Spleen (tissue), 11 donors: ENCODE data around the gene PTEN. TPM values are rescaled to one million over a fixed set of nuclear protein-coding genes. Genes with fewer than 3 reads are reported as not detected.
"Not testable (repeated sequence)": the region's sequence is repeated elsewhere in the genome, so short reads cannot be mapped to it uniquely, and the experiment has no call there.

ENCODE experiments used
- DNase-seq: peaks from one replicate; pipeline ENCODE4 v3.0.0-alpha.2; 2020
- H3K27ac ChIP-seq, 8 donors: fragments of 200-600 bp; sonication (generic) in 7 of 8; 1 replicate in 4 of 8; 2 replicates in 4 of 8; pipeline versions ENCODE4 v1.5.0 to v1.8.0; 2016 to 2021; ENCODE audit warnings: inconsistent platforms in 4 of 8, mild to moderate bottlenecking in 4 of 8, moderate library complexity in 1 of 8
- H3K27me3 ChIP-seq, 7 donors: fragments of 200-600 bp; sonication (generic) in 6 of 7; replicated peaks in 1 of 7; 1 replicate in 4 of 7; 2 replicates in 3 of 7; pipeline versions ENCODE4 v1.5.0 to v1.8.0; 2016 to 2021; ENCODE audit warnings: inconsistent platforms in 3 of 7, mild to moderate bottlenecking in 1 of 7
- H3K36me3 ChIP-seq, 6 donors: fragments of 200-600 bp; sonication (generic) in 5 of 6; 1 replicate in 4 of 6; 2 replicates in 2 of 6; pipeline versions ENCODE4 v1.5.0 to v1.8.0; 2016 to 2021; ENCODE audit warnings: inconsistent platforms in 2 of 6
- H3K4me1 ChIP-seq, 6 donors: fragments of 200-600 bp; sonication (generic) in 5 of 6; 1 replicate in 3 of 6; 2 replicates in 3 of 6; pipeline versions ENCODE4 v1.5.0 to v1.8.0; 2016 to 2021; ENCODE audit warnings: inconsistent platforms in 3 of 6
- H3K4me3 ChIP-seq, 8 donors: fragments of 200-600 bp; sonication (generic) in 7 of 8; 1 replicate in 4 of 8; 2 replicates in 4 of 8; pipeline versions ENCODE4 v1.5.0 to v1.8.0; 2016 to 2021; ENCODE audit warnings: inconsistent platforms in 4 of 8, mild to moderate bottlenecking in 4 of 8, moderate library complexity in 2 of 8
- H3K9me3 ChIP-seq, 8 donors: fragments of 200-600 bp; sonication (generic) in 7 of 8; 1 replicate in 4 of 8; 2 replicates in 4 of 8; pipeline versions ENCODE4 v1.5.0 to v1.8.0; 2016 to 2021; ENCODE audit warnings: inconsistent platforms in 4 of 8
- POLR2A ChIP-seq, 3 donors: fragments of 450-650 bp; IDR thresholded peaks; one replicate each; pipeline ENCODE4 v1.5.1; 2017; ENCODE audit warnings: antibody characterized with exemption in 3 of 3, mild to moderate bottlenecking in 1 of 3
- POLR2AphosphoS5 ChIP-seq, 3 donors: sonication (generic); formaldehyde crosslinking; IDR thresholded peaks; one replicate each; pipeline ENCODE4 v1.5.1; 2017; ENCODE audit warnings: antibody characterized with exemption in 3 of 3
- WGBS, 5 donors: extraction: QIAGEN DNeasy Blood & Tissue Kit in 3 of 5; methylation state at CpG; one replicate each; pipeline versions ENCODE4 v1.1.5 to v1.1.7; 2013 to 2018; 5-methylcytosine and 5-hydroxymethylcytosine counted together
- intact Hi-C: fragments of 100-400 bp; cut with DNase I; formaldehyde crosslinking; loops from one replicate; pipeline ENCODE4 v1.15.0; 2023; ENCODE audit warnings: low total_unique reads
- polyA plus RNA-seq, 3 donors: library from polyadenylated mRNA; stranded (reverse); fragments of 200-250 nt; gene quantifications; one replicate each; pipeline ENCODE4 v1.2.1, GENCODE V29; 2013
- total RNA-seq, 7 donors: library from RNA; depleted of rRNA in 3 of 7; stranded (reverse); fragments of >200 nt in 3 of 7; fragmentation: NEBNext Ultra II Directional in 4 of 7; extraction: Animal tissue kit (Norgen Biotek cat#: 25700) in 4 of 7; gene quantifications; one replicate each; pipeline versions ENCODE4 v1.1.0 to v1.2.1, GENCODE V29; 2016 to 2021
- TF ChIP-seq, protein P1 (sequence below), 11 experiments: fragments of 200-600 bp in 7 of 11; fragments of 450-650 bp in 4 of 11; sonication (generic) in 4 of 11; IDR thresholded peaks in 8 of 11; conservative IDR thresholded peaks in 3 of 11; 1 replicate in 7 of 11; 2 replicates in 4 of 11; pipeline versions ENCODE4 v1.4.0 to v1.8.0; 2016 to 2021; ENCODE audit warnings: antibody characterized with exemption in 11 of 11, inconsistent platforms in 4 of 11, mild to moderate bottlenecking in 1 of 11
- donor health status: healthy with polysubstance abuse.
- donor health status: DM: no; HTN: no; CAD: no; lungs with moderate emphysema.
- donor health status: DM: no; HTN: no; CAD: no.
- donor health status: Bipolar disorder and iron deficiency.
- donor health status: healthy.
- donor health status: DM: no; HTN: no; CAD: no.
- donor health status: DM: yes; HTN: yes; CAD: no.

Gene PTEN
- total and polyA plus RNA-seq, 10 donors, result 38.1 to 300 (median 200) TPM

DNA sequence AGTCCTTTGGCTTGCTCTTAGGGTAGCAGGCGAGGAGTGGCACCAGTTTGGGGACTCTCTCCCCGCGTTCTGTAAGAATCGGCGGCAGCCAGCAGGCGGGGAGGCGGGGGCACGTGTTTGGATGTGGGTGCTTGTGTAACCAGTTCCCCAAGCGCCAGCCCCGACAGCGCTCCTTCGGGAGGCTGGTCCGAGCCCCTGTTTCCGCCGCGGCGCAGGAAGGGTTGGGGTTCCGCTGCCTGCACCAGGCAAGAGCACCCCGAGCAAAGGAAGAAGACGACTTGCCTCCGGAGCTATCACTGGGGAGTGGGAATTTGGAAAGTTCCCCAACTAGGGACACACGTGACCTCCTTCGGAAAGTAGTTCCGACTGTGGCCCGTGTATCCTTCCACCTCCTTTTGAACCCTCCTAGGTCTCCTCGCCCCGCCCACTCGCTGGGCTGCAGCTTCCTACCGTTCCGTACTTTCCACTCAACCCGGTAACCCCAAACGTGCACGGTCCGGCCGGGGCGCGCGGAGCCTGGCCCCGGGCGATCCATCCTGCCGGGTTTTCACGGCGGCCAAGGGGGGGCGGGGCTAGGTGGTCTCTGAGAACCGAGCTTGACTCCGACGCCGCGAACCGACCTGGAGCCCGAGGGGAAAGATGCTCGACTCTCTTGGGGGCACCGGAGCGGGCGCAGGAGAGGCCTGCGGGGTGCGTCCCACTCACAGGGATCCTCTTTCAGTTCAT is 1.3 kb upstream of the PTEN start:
- peak overlapping the region; percentile 83 to 96 (median 91) for H3K4me3 ChIP-seq
- WGBS, 5 donors, result 0 to 1% (median 0%) methylated on average over 36 to 57 of the region's 57 CpGs
- H3K4me1 ChIP-seq, result peaks cover 11 to 41% (median 37%) of the 10 kb centered on the region in 6 donors
- no peaks in the 10 kb centered on the region for H3K36me3 ChIP-seq
- TF ChIP-seq POLR2AphosphoS5 (IDR thresholded peaks at IDR 0.05) (peak; percentile 92 to 97 (median 94)), POLR2A (IDR thresholded peaks at IDR 0.05) (peak; percentile 39 to 58 (median 58))
- TF ChIP-seq, protein P1, sequence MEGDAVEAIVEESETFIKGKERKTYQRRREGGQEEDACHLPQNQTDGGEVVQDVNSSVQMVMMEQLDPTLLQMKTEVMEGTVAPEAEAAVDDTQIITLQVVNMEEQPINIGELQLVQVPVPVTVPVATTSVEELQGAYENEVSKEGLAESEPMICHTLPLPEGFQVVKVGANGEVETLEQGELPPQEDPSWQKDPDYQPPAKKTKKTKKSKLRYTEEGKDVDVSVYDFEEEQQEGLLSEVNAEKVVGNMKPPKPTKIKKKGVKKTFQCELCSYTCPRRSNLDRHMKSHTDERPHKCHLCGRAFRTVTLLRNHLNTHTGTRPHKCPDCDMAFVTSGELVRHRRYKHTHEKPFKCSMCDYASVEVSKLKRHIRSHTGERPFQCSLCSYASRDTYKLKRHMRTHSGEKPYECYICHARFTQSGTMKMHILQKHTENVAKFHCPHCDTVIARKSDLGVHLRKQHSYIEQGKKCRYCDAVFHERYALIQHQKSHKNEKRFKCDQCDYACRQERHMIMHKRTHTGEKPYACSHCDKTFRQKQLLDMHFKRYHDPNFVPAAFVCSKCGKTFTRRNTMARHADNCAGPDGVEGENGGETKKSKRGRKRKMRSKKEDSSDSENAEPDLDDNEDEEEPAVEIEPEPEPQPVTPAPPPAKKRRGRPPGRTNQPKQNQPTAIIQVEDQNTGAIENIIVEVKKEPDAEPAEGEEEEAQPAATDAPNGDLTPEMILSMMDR (IDR thresholded peaks at IDR 0.05 in 8 of 11, conservative IDR thresholded peaks at IDR 0.05 in 3 of 11), result peak in 6 of 11 experiments; percentile 1 to 20 (median 18)
- H3K9me3 ChIP-seq, result no peaks in the 10 kb centered on the region
- H3K27ac ChIP-seq, result peak overlapping the region; percentile 90 to 100 (median 99)
- peak; percentile 99 for DNase-seq
- H3K27me3 ChIP-seq, result no peaks in the 10 kb centered on the region
- intact Hi-C loops, result loop anchor here (5.0 to 10.0 kb wide), 3 partner anchors 73 to 525 kb away; no protein-coding TSS in a partner anchor

DNA sequence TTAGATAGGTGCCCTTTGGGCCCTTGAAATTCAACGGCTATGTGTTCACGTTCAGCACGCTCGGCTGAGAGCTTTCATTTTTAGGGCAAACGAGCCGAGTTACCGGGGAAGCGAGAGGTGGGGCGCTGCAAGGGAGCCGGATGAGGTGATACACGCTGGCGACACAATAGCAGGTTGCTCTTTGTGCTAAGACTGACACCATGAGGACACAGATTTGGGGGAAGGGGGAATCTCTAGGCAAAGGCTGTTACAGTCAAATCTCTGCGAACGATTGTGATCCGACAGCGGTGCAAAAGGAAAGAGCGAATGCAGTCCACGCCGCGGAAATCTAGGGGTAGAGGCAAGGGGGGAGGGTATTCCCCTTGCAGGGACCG is 759 bp upstream of the PTEN start:
- Histone ChIP-seq H3K36me3 (no peaks in the 10 kb centered on the region), H3K27me3 (no peaks in the 10 kb centered on the region), H3K4me3 (peak overlapping the region; percentile 83 to 96 (median 91)), H3K27ac (peak overlapping the region; percentile 90 to 100 (median 99)), H3K9me3 (no peaks in the 10 kb centered on the region), H3K4me1 (peaks cover 15 to 46% (median 42%) of the 10 kb centered on the region in 6 donors)
- DNase-seq, result no peak
- WGBS, 5 donors, result 0 to 1% (median 1%) methylated on average over 20 to 21 of the region's 21 CpGs
- no peak for TF ChIP-seq POLR2AphosphoS5 (IDR thresholded peaks at IDR 0.05)
- TF ChIP-seq POLR2A (IDR thresholded peaks at IDR 0.05), result no peak
- TF ChIP-seq, protein P1 (IDR thresholded peaks at IDR 0.05 in 8 of 11, conservative IDR thresholded peaks at IDR 0.05 in 3 of 11), result no peak
- intact Hi-C loops, result loop anchor here (5.0 to 10.0 kb wide), 3 partner anchors 72 to 525 kb away; no protein-coding TSS in a partner anchor

DNA sequence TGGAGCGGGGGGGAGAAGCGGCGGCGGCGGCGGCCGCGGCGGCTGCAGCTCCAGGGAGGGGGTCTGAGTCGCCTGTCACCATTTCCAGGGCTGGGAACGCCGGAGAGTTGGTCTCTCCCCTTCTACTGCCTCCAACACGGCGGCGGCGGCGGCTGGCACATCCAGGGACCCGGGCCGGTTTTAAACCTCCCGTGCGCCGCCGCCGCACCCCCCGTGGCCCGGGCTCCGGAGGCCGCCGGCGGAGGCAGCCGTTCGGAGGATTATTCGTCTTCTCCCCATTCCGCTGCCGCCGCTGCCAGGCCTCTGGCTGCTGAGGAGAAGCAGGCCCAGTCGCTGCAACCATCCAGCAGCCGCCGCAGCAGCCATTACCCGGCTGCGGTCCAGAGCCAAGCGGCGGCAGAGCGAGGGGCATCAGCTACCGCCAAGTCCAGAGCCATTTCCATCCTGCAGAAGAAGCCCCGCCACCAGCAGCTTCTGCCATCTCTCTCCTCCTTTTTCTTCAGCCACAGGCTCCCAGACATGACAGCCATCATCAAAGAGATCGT is 598 bp downstream of the PTEN start:
- not testable (repeated sequence) for H3K27me3 ChIP-seq, H3K9me3 ChIP-seq, H3K36me3 ChIP-seq
- Histone ChIP-seq H3K4me1 (peaks cover 25 to 60% (median 56%) of the 10 kb centered on the region in 6 donors), H3K4me3 (peak overlapping the region; percentile 83 to 96 (median 91)), H3K27ac (peak overlapping the region; percentile 90 to 100 (median 99))
- DNase-seq, result peak; percentile 89
- peak in 2 of 3 donors; percentile 43 to 74 for TF ChIP-seq POLR2AphosphoS5 (IDR thresholded peaks at IDR 0.05)
- 0% methylated on average over 22 to 47 of the region's 47 CpGs for WGBS, 5 donors
- intact Hi-C loops, result loop anchor here (5.0 to 10.0 kb wide), 3 partner anchors 71 to 523 kb away; no protein-coding TSS in a partner anchor

DNA sequence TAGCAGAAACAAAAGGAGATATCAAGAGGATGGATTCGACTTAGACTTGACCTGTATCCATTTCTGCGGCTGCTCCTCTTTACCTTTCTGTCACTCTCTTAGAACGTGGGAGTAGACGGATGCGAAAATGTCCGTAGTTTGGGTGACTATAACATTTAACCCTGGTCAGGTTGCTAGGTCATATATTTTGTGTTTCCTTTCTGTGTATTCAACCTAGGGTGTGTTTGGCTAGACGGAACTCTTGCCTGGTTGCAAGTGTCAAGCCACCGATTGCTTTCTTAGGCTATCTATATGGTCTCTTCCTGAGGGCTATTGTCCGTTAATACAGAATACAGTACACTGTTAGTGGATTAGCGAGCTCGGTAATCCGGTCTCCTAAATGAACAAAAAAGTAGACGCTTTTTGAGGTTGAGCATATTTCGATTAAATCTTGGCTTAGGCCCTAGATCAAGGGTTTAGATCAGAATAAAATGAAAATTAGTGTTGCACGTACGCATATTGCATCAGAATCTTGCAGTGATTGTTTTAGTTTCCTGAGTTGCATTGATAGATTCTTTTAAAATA is 1.2 kb downstream of the PTEN start:
- Histone ChIP-seq H3K4me1 (peaks cover 29 to 65% (median 61%) of the 10 kb centered on the region in 6 donors), H3K36me3 (peaks cover 0 to 5% (median 0%) of the 10 kb centered on the region in 6 donors), H3K9me3 (no peaks in the 10 kb centered on the region), H3K4me3 (peak overlapping the region; percentile 83 to 96 (median 91)), H3K27me3 (no peaks in the 10 kb centered on the region), H3K27ac (peak overlapping the region; percentile 90 to 100 (median 99))
- intact Hi-C loops, result loop anchor here (5.0 to 10.0 kb wide), 3 partner anchors 70 to 523 kb away; no protein-coding TSS in a partner anchor
- peak in 1 of 3 donors; percentile 58 for TF ChIP-seq POLR2AphosphoS5 (IDR thresholded peaks at IDR 0.05)
- TF ChIP-seq, protein P1 (IDR thresholded peaks at IDR 0.05 in 8 of 11, conservative IDR thresholded peaks at IDR 0.05 in 3 of 11), result no peak
- no peak for TF ChIP-seq POLR2A (IDR thresholded peaks at IDR 0.05)
- WGBS, 5 donors, result 0 to 2% (median 1%) methylated on average over 16 of the region's 16 CpGs
- DNase-seq, result no peak
